Cardiac muscle cell (in vitro differentiated cells and primary cell): ENCODE results near the gene UBE2J1. TPM values are rescaled to one million over a fixed set of nuclear protein-coding genes. Genes with fewer than 3 reads are reported as not detected.

Experiments
- DNase-seq, 2 donors: peaks; one replicate each; pipeline versions ENCODE4 v3.0.0 to v3.0.0-alpha.2; 2010 to 2017; ENCODE audit warnings: low read depth in 1 of 2, low spot score in 1 of 2
- H3K27ac ChIP-seq: fragments of 200-600 bp; sonication (generic); 2 replicates; pipeline ENCODE4 v1.5.1; 2016
- H3K27me3 ChIP-seq: fragments of 200-600 bp; sonication (generic); 2 replicates; pipeline ENCODE4 v1.6.0; 2016; ENCODE audit warnings: control low read depth
- H3K36me3 ChIP-seq: fragments of 200-600 bp; sonication (generic); 2 replicates; pipeline ENCODE4 v1.5.1; 2016; ENCODE audit warnings: control low read depth
- H3K4me1 ChIP-seq: fragments of 200-600 bp; sonication (generic); 2 replicates; pipeline ENCODE4 v1.8.1; 2017; ENCODE audit warnings: low read depth, mild to moderate bottlenecking, mixed run types
- H3K4me3 ChIP-seq: fragments of 200-600 bp; sonication (generic); 2 replicates; pipeline ENCODE4 v1.5.1; 2016; ENCODE audit warnings: mild to moderate bottlenecking
- H3K9me3 ChIP-seq: fragments of 200-600 bp; sonication (generic); 2 replicates; pipeline ENCODE4 v1.5.1; 2017; ENCODE audit warnings: low read depth, mild to moderate bottlenecking, control low read depth
- CTCF ChIP-seq: IDR thresholded peaks from 2 replicates; pipeline ENCODE4 v1.5.1; 2012; ENCODE audit warnings: low read depth, mild to moderate bottlenecking, low read length
- polyA plus RNA-seq: library from polyadenylated mRNA; unstranded; fragments of >200 nt; fragmentation: Nextera tagmentation; extraction: Ambion mirVana; gene quantifications from 2 replicates; pipeline ENCODE4 v1.2.1, GENCODE V29; 2016
- total RNA-seq: library from RNA; depleted of rRNA; stranded (reverse); fragments of >200 nt; gene quantifications from 2 replicates; pipeline ENCODE4 v1.2.3, GENCODE V29; 2016

The UBE2J1 gene
- total and polyA plus RNA-seq, 2 experiments from 2014 or later = 17.9 to 28.7 TPM

GRCh38 chr6:89348372-89348771 lies 4.2 kb downstream of the UBE2J1 start:
- DNase-seq = peak in 1 of 2 donors; percentile 39
- H3K36me3 ChIP-seq = no peaks in the 10 kb centered on the region
- H3K4me1 ChIP-seq = peaks cover 39% of the 10 kb centered on the region
- H3K4me3 ChIP-seq = no peak overlapping the region
- no peaks in the 10 kb centered on the region for H3K9me3 ChIP-seq
- TF ChIP-seq CTCF = no peak
- no peaks in the 10 kb centered on the region for H3K27me3 ChIP-seq
- H3K27ac ChIP-seq = peak overlapping the region; percentile 86

GRCh38 chr6:89347825-89348224 lies 4.7 kb downstream of the UBE2J1 start:
- Histone ChIP-seq H3K36me3 (no peaks in the 10 kb centered on the region), H3K4me1 (peaks cover 39% of the 10 kb centered on the region), H3K27me3 (no peaks in the 10 kb centered on the region), H3K9me3 (no peaks in the 10 kb centered on the region), H3K4me3 (no peak overlapping the region), H3K27ac (peak overlapping the region; percentile 86)
- DNase-seq = peak; percentile 53 to 58
- TF ChIP-seq CTCF = no peak

DNA sequence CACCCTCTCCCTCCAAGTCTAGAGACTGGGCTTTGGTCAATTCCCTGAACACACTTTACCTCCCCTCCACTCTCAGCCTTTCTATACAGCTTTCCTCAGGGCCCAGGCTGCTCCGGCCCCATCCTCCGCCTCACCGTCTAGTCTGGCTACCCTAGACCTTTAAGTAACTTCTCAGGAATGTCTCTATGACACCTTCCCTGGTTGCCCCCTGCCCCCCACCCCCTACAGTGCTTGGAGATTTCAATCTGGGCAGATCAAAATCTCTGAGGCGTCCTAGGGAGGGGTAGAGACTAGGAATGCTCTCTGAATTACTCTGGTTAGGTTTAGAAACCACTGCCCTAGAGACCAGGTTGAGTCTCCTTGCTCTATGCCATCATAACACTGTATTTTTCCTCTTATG lies 6.1 kb downstream of the UBE2J1 start:
- TF ChIP-seq CTCF = no peak
- no peaks in the 10 kb centered on the region for H3K27me3 ChIP-seq
- peak overlapping the region; percentile 86 for H3K27ac ChIP-seq
- H3K9me3 ChIP-seq = no peaks in the 10 kb centered on the region
- DNase-seq = no peak
- H3K36me3 ChIP-seq = peaks cover 3% of the 10 kb centered on the region
- peaks cover 37% of the 10 kb centered on the region for H3K4me1 ChIP-seq
- no peak overlapping the region for H3K4me3 ChIP-seq

DNA sequence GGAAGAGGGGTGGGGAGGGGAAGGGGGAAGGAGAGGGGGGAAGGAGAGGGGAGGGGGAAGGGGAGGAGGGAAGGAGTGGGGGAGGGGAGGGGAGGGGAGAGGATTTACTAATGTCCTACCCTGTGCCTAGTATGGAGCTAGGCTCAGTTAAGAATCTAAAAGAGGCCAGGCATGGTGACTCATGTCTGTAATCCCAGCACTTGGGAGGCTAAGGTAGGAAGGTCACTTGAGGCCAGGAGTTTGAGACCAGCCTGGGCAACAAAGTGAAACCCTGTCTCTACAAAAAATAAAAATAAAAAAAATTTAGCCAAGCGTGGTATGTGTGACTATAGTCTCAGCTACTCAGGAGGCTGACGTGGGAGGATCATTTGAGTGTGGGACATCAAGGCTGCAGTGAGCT lies 13.0 kb downstream of the UBE2J1 start:
- no peak overlapping the region for H3K4me3 ChIP-seq
- DNase-seq = no peak
- no peak overlapping the region for H3K27ac ChIP-seq
- peaks cover 34% of the 10 kb centered on the region for H3K36me3 ChIP-seq
- H3K27me3 ChIP-seq = no peaks in the 10 kb centered on the region
- no peak for TF ChIP-seq CTCF
- no peaks in the 10 kb centered on the region for H3K9me3 ChIP-seq
- no peaks in the 10 kb centered on the region for H3K4me1 ChIP-seq

GRCh38 chr6:89335164-89335563 lies 17.4 kb downstream of the UBE2J1 start:
- Histone ChIP-seq H3K9me3 (no peaks in the 10 kb centered on the region), H3K4me1 (no peaks in the 10 kb centered on the region), H3K36me3 (peaks cover 59% of the 10 kb centered on the region), H3K27ac (no peak overlapping the region), H3K27me3 (no peaks in the 10 kb centered on the region), H3K4me3 (no peak overlapping the region)
- no peak for TF ChIP-seq CTCF
- DNase-seq = no peak

GRCh38 chr6:89330910-89331309 lies 21.6 kb downstream of the UBE2J1 start:
- Histone ChIP-seq H3K27me3 (no peaks in the 10 kb centered on the region), H3K36me3 (peaks cover 76% of the 10 kb centered on the region), H3K27ac (no peak overlapping the region), H3K4me1 (no peaks in the 10 kb centered on the region), H3K4me3 (no peak overlapping the region), H3K9me3 (no peaks in the 10 kb centered on the region)
- DNase-seq = no peak
- TF ChIP-seq CTCF = no peak
